Measurements from ENCODE around the gene TBC1D2B. TPM values are rescaled to one million over a fixed set of nuclear protein-coding genes. Genes with fewer than 3 reads are reported as not detected.
"Not testable (repeated sequence)": the region's sequence is repeated elsewhere in the genome, so short reads cannot be mapped to it uniquely, and the experiment has no call there.

TBC1D2B gene
- total RNA-seq, 1 experiment from 2014 or later = 13.9 TPM

DNA sequence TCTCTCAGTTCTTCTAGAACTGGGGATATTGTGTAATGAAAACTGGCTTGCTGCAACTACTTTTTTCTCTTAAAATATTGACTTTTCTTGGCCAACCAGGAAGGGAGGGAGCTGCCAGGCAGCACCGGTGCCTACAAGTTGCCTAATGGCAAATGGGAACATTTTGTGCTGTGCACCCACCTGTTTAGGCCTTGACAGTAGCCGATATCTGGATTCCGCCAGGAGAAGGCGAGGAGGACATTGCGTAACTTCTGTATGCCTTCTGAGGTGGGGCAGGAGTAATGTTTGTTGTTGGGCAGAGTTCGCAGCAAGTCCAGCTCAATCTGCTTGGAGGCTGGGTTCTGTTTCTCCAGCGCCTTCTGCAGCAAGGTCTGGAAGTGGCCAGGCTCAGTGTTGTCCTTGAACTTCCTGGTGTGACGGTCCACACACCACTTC, 64.9 kb downstream of the TBC1D2B start:
- in situ Hi-C loops (cut with HindIII; ENCODE audit: low sequenced_read_pairs) = no loop called here
- no peak for DNase-seq (ENCODE audit: low spot score)

DNA sequence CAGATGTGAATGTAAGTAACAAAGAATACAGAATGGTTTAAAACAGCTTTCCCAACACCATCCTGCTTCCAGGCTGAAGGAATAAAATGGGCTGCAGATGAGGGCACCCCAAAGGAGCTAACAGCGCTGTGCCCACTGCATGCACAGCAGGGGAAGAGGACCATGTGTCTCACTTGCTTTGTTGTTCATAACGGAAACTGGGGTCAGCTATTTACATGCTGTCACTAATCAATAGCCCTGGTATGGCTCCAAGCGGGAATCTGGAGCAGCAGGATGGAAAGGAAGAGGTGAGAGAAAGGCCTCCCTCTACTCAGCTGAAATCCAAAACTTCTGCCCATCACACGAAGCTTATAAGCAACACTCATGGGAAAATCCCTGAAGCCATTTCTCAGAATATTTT, 67.4 kb downstream of the TBC1D2B start:
- in situ Hi-C loops (cut with HindIII; ENCODE audit: low sequenced_read_pairs) = no loop called here
- no peak for DNase-seq (ENCODE audit: low spot score)

DNA sequence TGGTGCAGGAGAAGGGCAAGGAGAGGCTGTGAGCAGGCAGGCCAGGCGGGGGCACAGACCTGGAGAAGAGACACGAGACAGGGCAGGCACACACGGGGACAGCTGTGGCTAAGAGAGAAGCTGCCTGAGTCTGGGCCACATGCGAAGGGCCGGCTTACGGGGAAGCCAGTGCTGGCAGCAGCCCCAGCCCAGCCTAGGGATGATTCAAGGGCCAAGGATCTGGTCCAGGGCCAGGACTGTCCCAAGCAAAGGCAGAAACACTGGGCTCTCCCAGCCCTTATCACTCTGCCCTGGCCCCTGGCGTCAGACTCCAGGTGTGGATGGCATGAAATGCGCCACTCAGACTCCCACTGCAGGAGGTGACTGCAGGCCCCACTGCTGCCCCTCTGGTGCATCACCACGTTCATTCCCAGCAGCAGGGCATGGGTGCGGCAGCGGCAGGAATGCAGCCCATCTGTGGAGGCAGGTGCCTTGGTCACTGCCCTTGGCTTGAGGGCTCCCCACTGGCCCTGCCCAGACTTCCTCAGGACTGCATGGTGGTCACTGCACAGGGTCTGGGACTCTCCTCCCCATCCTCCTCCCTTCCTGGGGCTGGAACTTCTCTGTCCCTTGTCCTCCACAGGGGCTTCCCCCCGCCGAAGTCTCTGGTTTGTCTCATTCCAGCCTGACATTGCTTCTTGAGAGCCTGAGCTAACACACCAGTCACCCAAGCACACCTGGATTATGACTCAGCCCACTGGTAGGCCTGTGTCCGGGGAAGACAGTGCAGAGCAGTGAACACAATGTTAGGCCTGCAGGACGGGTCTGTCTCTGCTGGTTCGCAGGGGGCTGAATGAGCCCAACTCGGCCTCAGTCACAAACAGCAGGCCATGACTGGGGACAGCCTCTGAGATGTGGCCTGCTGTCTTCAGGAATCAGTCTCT, 69.3 kb downstream of the TBC1D2B start:
- DNase-seq (ENCODE audit: low spot score) = peak; percentile 44
- in situ Hi-C loops (cut with HindIII; ENCODE audit: low sequenced_read_pairs) = no loop called here

DNA sequence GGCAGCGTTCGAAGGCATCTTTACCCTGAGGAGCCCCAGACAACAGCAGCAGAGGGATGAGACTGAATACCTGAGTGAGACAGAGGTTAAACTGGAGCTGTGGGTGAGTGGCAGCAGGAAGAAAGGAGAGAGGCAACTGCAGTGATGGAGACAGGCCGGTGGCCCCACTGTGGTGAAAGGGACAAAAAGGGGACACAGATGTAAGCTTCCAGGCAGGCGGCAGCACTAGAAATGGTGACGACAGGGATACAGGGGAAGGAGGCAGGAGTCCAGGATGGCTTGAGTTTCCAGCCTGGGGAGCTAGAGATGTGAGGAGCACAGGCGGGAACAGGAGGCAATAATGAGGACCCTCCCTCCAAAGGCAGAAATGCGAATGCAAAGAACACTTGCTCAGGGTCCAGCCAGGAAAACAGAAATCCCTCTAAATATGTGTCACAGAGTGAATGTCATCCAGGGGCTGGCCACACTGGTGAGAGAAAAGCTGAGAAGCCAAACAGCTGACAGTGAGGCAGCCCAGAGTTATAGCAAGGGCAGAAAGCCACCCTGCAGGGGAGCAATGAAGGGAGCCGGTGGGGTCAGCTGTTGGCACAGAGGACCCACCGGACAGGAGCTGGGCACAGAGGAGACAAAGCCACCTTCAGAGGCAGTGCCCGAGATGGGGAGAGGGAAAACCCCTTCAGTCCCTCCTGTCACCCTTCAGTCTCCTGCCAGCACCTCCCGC, 70.1 kb downstream of the TBC1D2B start:
- DNase-seq (ENCODE audit: low spot score) = no peak
- in situ Hi-C loops (cut with HindIII; ENCODE audit: low sequenced_read_pairs) = no loop called here

DNA sequence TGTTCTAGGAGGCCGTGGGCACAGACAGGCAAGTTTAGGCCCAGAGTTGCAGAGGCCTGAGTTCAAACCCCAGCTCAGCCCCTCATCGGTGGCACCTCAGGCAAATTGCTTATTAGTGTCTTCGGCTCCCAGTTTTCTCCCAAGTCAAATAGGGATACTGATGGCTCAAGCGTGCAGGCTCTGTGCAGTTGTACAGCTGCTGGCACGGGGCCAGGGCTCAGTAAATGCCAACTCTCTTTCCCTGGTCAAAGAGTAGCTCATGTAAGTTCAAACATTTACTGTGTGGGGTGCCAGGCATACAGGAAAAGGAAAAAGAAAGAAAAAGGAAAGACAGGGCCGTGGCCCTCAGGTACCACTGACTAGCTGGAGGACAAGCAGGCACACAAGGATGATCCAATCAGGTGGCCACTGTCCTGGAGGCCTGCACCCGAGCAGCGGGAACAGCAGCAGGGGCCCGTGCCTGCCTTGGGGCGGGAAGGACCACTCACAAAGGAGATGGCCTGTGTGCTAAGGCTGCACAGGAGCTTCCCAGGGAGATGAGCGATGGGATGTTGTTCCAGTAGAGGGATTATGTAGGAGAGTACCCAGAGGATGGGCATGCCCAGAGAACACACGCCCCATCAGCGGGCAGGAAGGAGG, 70.8 kb downstream of the TBC1D2B start:
- peak; percentile 37 for DNase-seq (ENCODE audit: low spot score)
- in situ Hi-C loops (cut with HindIII; ENCODE audit: low sequenced_read_pairs) = no loop called here

DNA sequence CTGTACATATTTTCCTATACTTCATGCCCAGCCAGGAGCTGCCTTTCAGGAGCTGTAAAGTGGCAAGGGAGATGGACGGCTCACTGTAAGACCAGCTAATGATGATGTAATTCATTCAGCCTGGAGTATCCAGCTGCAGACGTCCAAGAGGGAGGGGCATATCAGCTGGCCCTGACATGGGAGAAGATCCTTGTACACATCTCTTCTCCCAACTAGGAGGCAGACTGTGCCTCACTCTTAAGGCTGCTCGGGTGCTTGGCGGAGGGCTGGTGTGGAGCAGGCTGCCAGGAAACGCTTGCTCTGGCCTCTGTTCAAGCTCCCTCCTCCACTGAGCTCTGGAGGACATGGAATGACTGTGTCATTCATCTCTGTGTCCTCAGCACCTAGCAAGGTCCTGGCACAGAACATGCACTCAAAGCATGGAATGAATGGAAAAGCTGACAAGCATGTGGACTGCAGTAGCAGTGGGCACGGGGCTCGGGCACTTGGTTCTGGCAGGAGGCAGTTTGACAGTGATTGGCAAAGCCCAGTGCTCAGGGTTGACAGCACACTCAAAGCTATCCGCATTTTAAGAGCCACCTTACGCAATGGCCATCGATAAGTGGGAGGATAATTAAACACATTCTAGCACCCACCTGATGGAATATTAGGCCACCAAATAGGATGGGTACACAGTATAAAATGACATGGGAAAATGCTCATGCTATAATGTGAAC, 72.4 kb downstream of the TBC1D2B start:
- DNase-seq (ENCODE audit: low spot score) = peak; percentile 90
- in situ Hi-C loops (cut with HindIII; ENCODE audit: low sequenced_read_pairs) = no loop called here

DNA sequence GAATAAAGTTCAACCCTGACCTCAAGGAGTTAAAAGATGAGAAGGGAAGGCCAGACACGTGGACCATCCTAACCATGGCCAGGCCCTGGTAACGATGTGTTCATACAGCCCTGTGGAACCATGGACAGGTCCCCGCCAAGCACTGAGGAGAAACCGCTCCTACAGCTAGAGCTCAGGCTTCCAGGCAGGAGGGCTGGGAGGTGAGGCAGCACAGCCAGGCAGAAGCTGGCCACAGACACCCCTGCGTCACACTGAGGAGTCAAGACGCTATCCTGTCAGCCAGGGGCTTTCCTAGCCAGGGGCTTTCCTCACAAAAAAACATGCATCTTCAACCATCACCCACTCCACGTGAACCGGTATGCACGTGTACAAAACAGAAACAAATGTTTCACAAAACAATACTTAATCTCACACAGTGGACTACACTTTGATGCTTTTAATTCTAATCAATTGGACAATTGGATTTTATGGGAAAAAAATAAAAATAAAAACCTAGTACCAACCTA, 73.2 kb downstream of the TBC1D2B start:
- in situ Hi-C loops (cut with HindIII; ENCODE audit: low sequenced_read_pairs) = no loop called here
- no peak for DNase-seq (ENCODE audit: low spot score)

DNA sequence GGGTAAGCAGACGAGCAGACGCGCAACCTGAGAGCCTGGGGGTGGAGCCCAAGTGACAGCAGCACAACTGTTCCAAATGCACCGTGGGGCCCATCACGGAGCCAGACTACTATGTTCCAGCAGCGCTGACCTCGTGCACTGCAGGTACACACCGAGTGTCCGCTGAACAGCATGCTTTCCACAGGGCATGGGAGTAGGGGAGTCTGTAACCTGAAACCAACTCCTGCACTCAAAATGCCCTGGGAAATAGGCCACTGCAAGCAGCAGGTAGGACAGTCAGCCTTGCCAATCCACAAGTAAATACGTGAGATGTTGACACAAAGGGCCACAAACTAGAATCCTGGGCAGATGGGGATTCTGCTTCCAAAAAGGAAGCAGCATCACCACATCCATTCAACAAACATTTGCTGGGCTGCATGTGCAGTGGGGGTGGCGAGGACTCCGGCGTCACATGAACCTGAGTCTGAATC, 73.9 kb downstream of the TBC1D2B start:
- in situ Hi-C loops (cut with HindIII; ENCODE audit: low sequenced_read_pairs) = no loop called here
- no peak for DNase-seq (ENCODE audit: low spot score)

DNA sequence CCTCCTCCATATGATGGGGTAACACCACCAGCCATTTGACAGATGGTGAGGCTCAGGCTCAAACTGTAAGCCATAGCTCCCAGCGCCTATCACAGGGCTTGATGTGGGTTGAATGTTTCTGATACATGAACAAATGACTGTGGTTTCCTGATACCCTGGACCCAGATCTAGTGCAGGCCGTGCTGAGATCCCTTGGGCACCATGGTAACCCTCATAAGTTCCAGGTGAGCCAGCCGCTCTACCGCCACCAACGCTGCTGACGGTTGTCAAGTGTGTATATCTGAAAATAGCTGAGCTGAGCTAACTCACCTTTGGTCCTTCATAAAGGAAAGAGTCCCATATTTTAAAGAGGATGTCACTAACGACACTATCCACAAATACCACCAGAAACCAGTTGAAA, 74.5 kb downstream of the TBC1D2B start:
- in situ Hi-C loops (cut with HindIII; ENCODE audit: low sequenced_read_pairs) = no loop called here
- no peak for DNase-seq (ENCODE audit: low spot score)

DNA sequence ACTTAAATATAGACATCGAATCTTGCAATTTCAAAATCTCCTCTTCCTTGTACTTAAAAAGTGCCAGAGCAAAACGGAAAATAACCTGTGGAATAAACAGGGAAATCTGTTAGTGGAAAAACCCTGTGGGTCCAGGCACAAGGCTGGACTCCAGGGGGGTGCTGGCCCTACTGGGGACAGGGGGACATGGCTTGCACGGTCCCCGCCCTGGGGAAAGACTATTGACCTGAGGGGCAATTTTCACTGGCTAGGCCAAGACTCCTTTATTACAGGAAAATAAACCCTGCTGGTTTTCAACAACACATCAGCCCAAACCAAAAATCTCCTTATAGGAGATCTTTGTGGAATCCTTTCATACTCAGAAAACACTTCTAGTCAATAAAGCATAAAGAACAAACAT, 75.9 kb downstream of the TBC1D2B start:
- DNase-seq (ENCODE audit: low spot score) = no peak
- in situ Hi-C loops (cut with HindIII; ENCODE audit: low sequenced_read_pairs) = no loop called here

DNA sequence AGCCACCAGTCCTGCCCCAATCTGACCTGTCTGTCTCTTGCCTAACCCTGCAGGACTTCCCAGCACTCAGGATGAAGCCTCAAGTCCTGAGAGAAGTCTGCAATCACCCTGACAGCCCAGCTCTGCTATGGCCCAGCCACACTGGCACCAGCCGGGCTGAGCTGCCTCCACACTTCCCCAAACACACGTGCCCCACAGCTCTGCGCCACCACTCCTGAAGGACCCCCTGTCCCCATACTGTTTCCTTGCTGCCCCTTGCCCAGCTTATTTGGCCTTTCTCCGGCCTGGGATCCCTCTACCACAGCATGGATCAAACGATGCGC, 76.6 kb downstream of the TBC1D2B start:
- in situ Hi-C loops (cut with HindIII; ENCODE audit: low sequenced_read_pairs) = no loop called here
- no peak for DNase-seq (ENCODE audit: low spot score)

DNA sequence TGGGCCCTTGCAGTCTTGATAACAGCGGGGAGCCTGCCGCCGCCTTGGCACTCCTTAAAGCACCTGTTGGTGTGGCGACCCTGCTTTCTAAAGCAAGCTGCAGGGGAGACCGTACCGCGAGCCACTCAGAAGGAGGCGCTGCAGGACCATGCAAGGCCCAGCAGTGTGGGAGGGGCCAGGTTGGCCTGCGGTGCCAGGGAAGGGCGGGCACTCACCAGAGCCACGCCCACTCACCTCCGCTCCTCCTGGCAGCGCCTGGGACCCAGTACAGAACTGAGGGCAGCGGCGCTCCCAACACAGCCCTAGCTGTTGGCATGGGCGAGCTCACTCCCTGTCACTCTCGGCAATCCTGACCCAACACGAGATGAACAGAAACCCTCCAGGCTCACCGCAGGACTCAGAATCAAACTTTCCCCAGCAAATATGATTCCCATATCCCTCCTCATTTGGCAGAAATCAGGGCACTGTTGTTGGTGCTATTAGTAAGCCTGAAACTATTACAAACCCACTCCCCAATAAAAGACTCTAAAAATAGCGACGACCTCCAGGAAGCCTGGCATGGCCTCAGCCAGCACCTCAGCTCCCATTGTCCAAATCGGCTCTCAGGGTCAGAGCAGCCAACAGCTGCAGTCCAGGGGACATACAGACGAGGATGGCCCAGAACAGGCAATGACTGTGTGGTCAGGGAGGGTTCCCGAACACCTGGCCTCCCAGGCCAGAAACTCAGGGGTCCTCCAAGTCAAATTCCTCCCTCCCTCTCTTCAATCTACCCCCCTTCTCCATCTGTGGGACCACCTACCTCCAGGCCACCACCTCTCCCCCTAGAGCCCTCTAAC, 77.2 kb downstream of the TBC1D2B start:
- DNase-seq (ENCODE audit: low spot score) = peak; percentile 24
- in situ Hi-C loops (cut with HindIII; ENCODE audit: low sequenced_read_pairs) = no loop called here

DNA sequence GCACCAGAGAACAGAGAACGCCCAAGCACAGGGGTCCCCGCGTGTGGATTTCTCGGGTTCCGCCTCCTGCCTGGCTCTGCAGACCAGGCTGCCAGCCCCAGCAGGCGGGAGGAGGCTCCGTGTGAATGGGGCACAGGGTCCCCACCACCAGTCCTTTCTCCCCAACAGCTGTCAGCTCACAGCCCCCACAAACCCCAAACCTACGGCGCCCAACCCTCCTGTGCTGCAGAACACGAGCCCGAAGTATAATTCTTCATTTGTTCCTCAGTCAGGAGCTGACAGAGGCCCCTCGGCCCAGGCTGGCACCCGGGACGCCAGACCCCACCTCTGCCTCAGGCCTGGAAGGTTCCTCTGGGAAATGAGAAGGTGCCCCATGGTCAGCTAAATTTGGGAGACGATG, 78.0 kb downstream of the TBC1D2B start:
- in situ Hi-C loops (cut with HindIII; ENCODE audit: low sequenced_read_pairs) = no loop called here
- no peak for DNase-seq (ENCODE audit: low spot score)

DNA sequence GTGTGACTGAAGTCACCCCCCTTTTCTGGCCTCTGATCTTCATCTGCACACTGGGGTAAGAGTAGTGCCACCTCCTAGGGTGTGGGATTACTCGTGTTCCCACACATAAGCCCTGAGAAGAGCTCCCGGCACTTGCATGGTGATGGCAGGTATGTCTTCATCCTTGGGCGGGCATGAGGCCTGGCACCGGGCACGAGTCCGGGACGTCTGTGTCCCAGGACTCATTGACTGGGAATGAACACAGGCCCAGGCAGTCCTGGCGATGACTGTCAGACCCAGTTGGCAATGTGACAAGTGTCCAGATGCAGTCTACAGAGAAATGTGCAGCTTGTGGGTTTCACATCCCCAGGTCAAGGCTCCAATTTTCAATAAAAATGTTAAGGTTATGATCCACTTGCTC, 78.9 kb downstream of the TBC1D2B start:
- in situ Hi-C loops (cut with HindIII; ENCODE audit: low sequenced_read_pairs) = no loop called here
- no peak for DNase-seq (ENCODE audit: low spot score)

DNA sequence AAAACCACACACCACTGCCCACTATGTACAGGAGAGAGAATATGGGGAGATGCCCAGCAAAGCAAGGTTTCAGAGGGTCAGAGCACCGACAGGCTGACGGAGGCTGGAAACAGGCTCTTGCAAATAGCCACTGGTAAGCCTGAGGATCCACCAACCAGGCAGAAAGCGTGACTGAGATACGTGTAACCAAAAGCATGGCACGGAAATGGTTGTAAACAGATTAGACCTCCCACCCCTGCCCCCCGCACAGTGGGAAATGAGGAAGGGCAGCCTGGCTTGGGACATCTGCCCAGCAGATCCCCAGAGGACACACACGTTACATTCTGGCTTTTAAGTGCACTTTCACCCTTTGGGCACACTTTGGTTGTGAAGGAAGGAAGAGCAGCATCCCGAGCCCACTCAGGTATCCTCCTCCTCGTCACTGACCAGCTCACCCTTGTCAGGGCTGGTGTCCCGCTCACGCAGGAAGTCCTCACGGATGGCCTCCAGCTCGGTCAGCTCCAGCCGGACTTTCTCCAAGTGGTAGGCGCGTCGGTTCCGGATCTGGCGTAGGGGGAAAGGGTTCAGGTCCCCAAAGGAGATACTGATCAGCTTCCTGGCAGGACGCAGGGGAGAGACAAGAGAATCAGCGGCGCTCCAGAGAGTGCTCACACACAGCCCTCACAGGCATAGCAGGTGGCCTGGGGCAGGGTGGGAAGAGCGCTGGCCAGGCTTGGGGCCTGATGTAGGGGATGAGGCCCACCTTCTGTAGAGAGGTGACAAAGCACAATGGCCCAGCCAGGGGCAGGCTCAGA, 79.6 kb downstream of the TBC1D2B start:
- DNase-seq (ENCODE audit: low spot score); in situ Hi-C loops (cut with HindIII; ENCODE audit: low sequenced_read_pairs): not testable (repeated sequence)

DNA sequence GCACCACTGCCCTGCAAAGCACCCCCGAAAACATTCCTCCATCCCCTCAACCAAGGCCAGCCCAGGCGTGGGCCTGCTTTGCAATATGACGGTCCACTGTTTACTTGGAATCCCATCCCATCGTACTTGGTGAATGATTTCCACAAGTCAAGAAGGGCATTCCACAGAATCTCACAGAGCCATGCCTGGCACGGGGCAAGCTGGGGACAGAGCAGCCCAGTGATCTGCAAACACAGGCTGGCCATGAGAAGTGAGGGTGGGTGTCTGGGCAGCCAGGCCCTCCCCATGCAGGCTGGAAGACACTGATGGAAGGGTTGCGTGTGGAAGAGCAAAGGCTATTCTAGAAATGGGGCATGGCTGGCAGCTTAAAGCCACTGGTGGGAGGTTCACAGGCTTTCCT, 80.3 kb downstream of the TBC1D2B start:
- DNase-seq (ENCODE audit: low spot score); in situ Hi-C loops (cut with HindIII; ENCODE audit: low sequenced_read_pairs): not testable (repeated sequence)

DNA sequence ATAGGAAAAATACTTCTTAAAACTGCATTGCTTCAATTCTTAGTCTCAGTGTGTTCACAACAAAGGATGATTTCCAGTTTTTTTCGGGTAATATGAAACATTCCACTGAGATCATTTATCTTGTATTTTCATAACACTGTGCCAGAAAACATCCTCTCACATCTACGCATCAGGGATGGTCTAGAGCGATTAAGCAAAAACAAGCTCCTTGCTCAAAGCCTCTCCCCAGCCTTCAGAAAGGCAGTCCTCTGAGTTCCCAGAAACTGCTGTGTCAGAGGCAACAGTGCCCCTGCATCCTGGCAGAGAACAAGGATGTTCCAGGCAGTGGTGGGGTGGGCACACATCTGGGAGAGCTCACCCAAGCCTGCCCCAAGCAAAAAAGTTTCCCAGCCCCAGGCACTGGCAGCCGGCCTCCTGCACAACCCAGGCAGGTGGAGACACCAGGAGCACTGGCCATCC, 80.8 kb downstream of the TBC1D2B start:
- DNase-seq (ENCODE audit: low spot score); in situ Hi-C loops (cut with HindIII; ENCODE audit: low sequenced_read_pairs): not testable (repeated sequence)
